SJSA1 (cell line): Measurements from ENCODE around the gene SMC3. TPM values are rescaled to one million over a fixed set of nuclear protein-coding genes. Genes with fewer than 3 reads are reported as not detected.

Experiments used
- DNase-seq, 2 experiments: peaks; one replicate each; pipeline ENCODE4 v3.0.0-alpha.2; 2015 to 2020; ENCODE audit warnings: low spot score in 2 of 2, low read depth in 1 of 2
- H3K27ac ChIP-seq: fragments of 250-450 bp; sonication (Bioruptor Pico); 2 replicates; pipeline ENCODE4 v1.5.1; 2020; ENCODE audit warnings: mild to moderate bottlenecking, moderate library complexity
- H3K27me3 ChIP-seq: fragments of 250-450 bp; sonication (Bioruptor Pico); replicated peaks from 2 replicates; pipeline ENCODE4 v1.5.1; 2020; ENCODE audit warnings: mild to moderate bottlenecking, moderate library complexity
- H3K36me3 ChIP-seq: fragments of 250-450 bp; sonication (Bioruptor Pico); 2 replicates; pipeline ENCODE4 v1.5.1; 2020; ENCODE audit warnings: mild to moderate bottlenecking
- H3K4me1 ChIP-seq: fragments of 250-450 bp; sonication (Bioruptor Pico); replicated peaks from 2 replicates; pipeline ENCODE4 v1.6.1; 2021; ENCODE audit warnings: mild to moderate bottlenecking
- H3K4me3 ChIP-seq: fragments of 250-450 bp; sonication (Bioruptor Pico); 2 replicates; pipeline ENCODE4 v1.5.1; 2020; ENCODE audit warnings: mild to moderate bottlenecking
- H3K9me3 ChIP-seq: fragments of 250-450 bp; sonication (Bioruptor Pico); replicated peaks from 2 replicates; pipeline ENCODE4 v1.5.1; 2020; ENCODE audit warnings: mild to moderate bottlenecking
- total RNA-seq: library from RNA; depleted of rRNA; stranded (reverse); fragments of >200 nt; shearing (Covaris generic); gene quantifications from 2 replicates; pipeline ENCODE4 v1.2.3, GENCODE V29; 2014

The SMC3 gene
- total RNA-seq, 1 experiment from 2014 or later, result 69.5 TPM

GRCh38 chr10:110643653-110644597 lies 76.4 kb downstream of the SMC3 start, which contains the start of gene RBM20:
Gene RBM20, plus strand, starts transcription at chr10:110644336. Its CDS starts 119 bp downstream, at chr10:110644455.
- Histone ChIP-seq H3K36me3 (peaks cover 11% of the 10 kb centered on the region; the same call in 1 of the 2 replicates), H3K4me1 (peaks cover 48% of the 10 kb centered on the region), H3K9me3 (no peaks in the 10 kb centered on the region; the same call in 1 of the 2 replicates), H3K27ac (peak within 1 kb of the TSS; percentile 93), H3K27me3 (no peaks in the 10 kb centered on the region), H3K4me3 (peak within 1 kb of the TSS; percentile 92)
- DNase-seq, result peak; percentile 70 to 83

- Histone ChIP-seq H3K27me3 (no peaks in the 10 kb centered on the region), H3K4me1 (peaks cover 55% of the 10 kb centered on the region), H3K27ac (peak overlapping the region; percentile 93), H3K9me3 (no peaks in the 10 kb centered on the region; the same call in 1 of the 2 replicates), H3K36me3 (peaks cover 11% of the 10 kb centered on the region; the same call in 1 of the 2 replicates), H3K4me3 (peak overlapping the region; percentile 92)
- peak in 1 of 2 experiments; percentile 70 for DNase-seq
Observed at GRCh38 chr10:110644598-110645462, 77.3 kb downstream of the SMC3 start.

GRCh38 chr10:110646417-110647135 lies 79.1 kb downstream of the SMC3 start:
- Histone ChIP-seq H3K27me3 (no peaks in the 10 kb centered on the region), H3K4me3 (peak overlapping the region; percentile 92), H3K27ac (peak overlapping the region; percentile 93), H3K36me3 (peaks cover 11% of the 10 kb centered on the region; the same call in 1 of the 2 replicates), H3K4me1 (peaks cover 55% of the 10 kb centered on the region), H3K9me3 (no peaks in the 10 kb centered on the region; the same call in 1 of the 2 replicates)
- peak in 1 of 2 experiments; percentile 79 for DNase-seq

- H3K9me3 ChIP-seq, result no peaks in the 10 kb centered on the region; the same call in 1 of the 2 replicates
- H3K36me3 ChIP-seq, result peaks cover 11% of the 10 kb centered on the region; the same call in 1 of the 2 replicates
- H3K4me1 ChIP-seq, result peaks cover 55% of the 10 kb centered on the region
- peak in 1 of 2 experiments; percentile 70 for DNase-seq
- peak overlapping the region; percentile 92 for H3K4me3 ChIP-seq
- no peaks in the 10 kb centered on the region for H3K27me3 ChIP-seq
- H3K27ac ChIP-seq, result peak overlapping the region; percentile 93
Observed at GRCh38 chr10:110647136-110647430, 79.6 kb downstream of the SMC3 start.

GRCh38 chr10:110648692-110649346 lies 81.3 kb downstream of the SMC3 start:
- peak overlapping the region; percentile 93 for H3K27ac ChIP-seq
- H3K9me3 ChIP-seq, result no peaks in the 10 kb centered on the region; the same call in 1 of the 2 replicates
- no peak overlapping the region for H3K4me3 ChIP-seq
- H3K4me1 ChIP-seq, result peaks cover 57% of the 10 kb centered on the region
- H3K27me3 ChIP-seq, result no peaks in the 10 kb centered on the region
- H3K36me3 ChIP-seq, result peaks cover 10% of the 10 kb centered on the region; the same call in 1 of the 2 replicates
- peak in 1 of 2 experiments; percentile 84 for DNase-seq

- Histone ChIP-seq H3K4me1 (peaks cover 58% of the 10 kb centered on the region), H3K27ac (peak overlapping the region; percentile 93), H3K27me3 (no peaks in the 10 kb centered on the region), H3K9me3 (no peaks in the 10 kb centered on the region), H3K36me3 (peaks cover 5% of the 10 kb centered on the region; the same call in 1 of the 2 replicates), H3K4me3 (peak overlapping the region; percentile 11)
- DNase-seq, result peak; percentile 89 to 96
Observed at GRCh38 chr10:110649347-110650264, 82.1 kb downstream of the SMC3 start.

GRCh38 chr10:110650265-110650668 lies 82.8 kb downstream of the SMC3 start:
- Histone ChIP-seq H3K4me1 (peaks cover 63% of the 10 kb centered on the region), H3K4me3 (no peak overlapping the region), H3K27ac (peak overlapping the region; percentile 93), H3K9me3 (no peaks in the 10 kb centered on the region), H3K27me3 (no peaks in the 10 kb centered on the region), H3K36me3 (peaks cover 3% of the 10 kb centered on the region; the same call in 1 of the 2 replicates)
- no peak for DNase-seq

GRCh38 chr10:110651044-110651958 lies 83.8 kb downstream of the SMC3 start:
- Histone ChIP-seq H3K27me3 (no peaks in the 10 kb centered on the region), H3K36me3 (peaks cover 3% of the 10 kb centered on the region; the same call in 1 of the 2 replicates), H3K4me1 (peaks cover 66% of the 10 kb centered on the region), H3K9me3 (no peaks in the 10 kb centered on the region), H3K4me3 (peak overlapping the region; percentile 7), H3K27ac (peak overlapping the region; percentile 93)
- peak; percentile 91 to 98 for DNase-seq

- DNase-seq, result no peak
Observed at GRCh38 chr10:110652475-110653118, 85.1 kb downstream of the SMC3 start.

More at GRCh38 chr10:110652475-110653118, 85.1 kb downstream of the SMC3 start:
- Histone ChIP-seq H3K4me1 (peaks cover 58% of the 10 kb centered on the region), H3K4me3 (no peak overlapping the region), H3K27me3 (no peaks in the 10 kb centered on the region), H3K27ac (peak overlapping the region; percentile 93), H3K9me3 (no peaks in the 10 kb centered on the region), H3K36me3 (peaks cover 5% of the 10 kb centered on the region; the same call in 1 of the 2 replicates)
